Endothelial cell of umbilical vein (primary cell): ENCODE measurements around the gene CNBD2. TPM values are rescaled to one million over a fixed set of nuclear protein-coding genes. Genes with fewer than 3 reads are reported as not detected.

Source experiments
- BruUV-seq: library from RNA; stranded (reverse); fragments of 400-500 nt; replicated peaks from 2 replicates; lab custom pipeline; 2021; lab: Mats Ljungman, UMichigan
- CTCF ChIA-PET: fragments of 300-600, 350-600 bp; sonication (Branson Sonifier 250); formaldehyde crosslinking; loops from one replicate; lab custom pipeline; 2021; ENCODE audit warnings: antibody characterized with exemption, inconsistent platforms; lab: Charles Lee
- POLR2A ChIA-PET: fragments of 300-600, 350-600 bp; sonication (Branson Sonifier 250); formaldehyde crosslinking; loops from one replicate; lab custom pipeline; 2021; ENCODE audit warnings: antibody characterized with exemption, inconsistent platforms; lab: Charles Lee
- DNase-seq: peaks from one replicate; pipeline ENCODE4 v3.0.0-alpha.2; 2011; ENCODE audit warnings: low read depth, low spot score
- FAIRE-seq: peaks from 2 replicates; lab custom pipeline; 2011; peaks lifted over from hg19 to GRCh38; lab: Jason Lieb, UNC
- H2AFZ ChIP-seq: 2 replicates; pipeline ENCODE4 v1.6.0; 2012; ENCODE audit warnings: low read depth, low read length, control low read depth, inconsistent platforms
- H3K27ac ChIP-seq: 2 replicates; pipeline ENCODE4 v1.5.1; 2011; ENCODE audit warnings: low read depth, mild to moderate bottlenecking, control low read depth, low read length, moderate library complexity; ENCODE audit not compliant: insufficient read depth
- H3K27me3 ChIP-seq, 2 experiments: 2 replicates each; pipeline versions ENCODE4 v1.6.0 to v1.6.1; 2011; ENCODE audit warnings: low read length in 2 of 2, mixed read lengths in 1 of 2; ENCODE audit not compliant: control insufficient read depth in 2 of 2, insufficient read depth in 2 of 2
- H3K36me3 ChIP-seq, 2 experiments: 2 replicates in 1 of 2; 3 replicates in 1 of 2; pipeline ENCODE4 v1.5.1; 2011; ENCODE audit warnings: low read length in 2 of 2, mild to moderate bottlenecking in 1 of 2, moderate library complexity in 1 of 2; ENCODE audit not compliant: control insufficient read depth in 2 of 2, insufficient read depth in 2 of 2; ENCODE audit errors: extremely low read depth in 1 of 2
- H3K4me1 ChIP-seq: 3 replicates; pipeline ENCODE4 v1.5.1; 2011; ENCODE audit warnings: mild to moderate bottlenecking, low read length; ENCODE audit not compliant: control insufficient read depth, insufficient read depth; ENCODE audit errors: extremely low read depth
- H3K4me2 ChIP-seq: 2 replicates; pipeline ENCODE4 v1.6.1; 2011; ENCODE audit warnings: low read length, control low read depth, mixed read lengths; ENCODE audit not compliant: insufficient read depth
- H3K4me3 ChIP-seq, 3 experiments: fragments of 200-600 bp in 1 of 3; sonication (generic), shearing (Covaris generic) in 1 of 3; replicated peaks in 1 of 3; 2 replicates each; pipeline ENCODE4 v1.5.1; 2011 to 2016; ENCODE audit warnings: control low read depth in 3 of 3, low read length in 3 of 3, mild to moderate bottlenecking in 2 of 3, inconsistent platforms in 1 of 3, low read depth in 1 of 3, moderate library complexity in 1 of 3; ENCODE audit not compliant: insufficient read depth in 1 of 3
- H3K79me2 ChIP-seq: 2 replicates; pipeline ENCODE4 v1.6.0; 2012; ENCODE audit warnings: low read length, inconsistent platforms; ENCODE audit not compliant: control insufficient read depth, insufficient read depth
- H3K9ac ChIP-seq: replicated peaks from 2 replicates; pipeline ENCODE3; 2011; ENCODE audit warnings: low read length, control low read depth; ENCODE audit not compliant: insufficient read depth; ENCODE audit errors: extremely low read depth
- H3K9me1 ChIP-seq: replicated peaks from 3 replicates; pipeline ENCODE4 v1.6.0; 2011; ENCODE audit warnings: mild to moderate bottlenecking, low read length; ENCODE audit not compliant: control insufficient read depth, insufficient read depth; ENCODE audit errors: extremely low read depth
- H3K9me3 ChIP-seq: replicated peaks from 2 replicates; pipeline ENCODE4 v1.5.1; 2012; ENCODE audit warnings: low read length, inconsistent platforms; ENCODE audit not compliant: control insufficient read depth, insufficient read depth
- H4K20me1 ChIP-seq: replicated peaks from 2 replicates; pipeline ENCODE3; 2011; ENCODE audit warnings: mild to moderate bottlenecking, low read length; ENCODE audit not compliant: control insufficient read depth, insufficient read depth; ENCODE audit errors: extremely low read depth
- CTCF ChIP-seq, 2 donors: IDR thresholded peaks; 1 replicate in 1 of 2; 2 replicates in 1 of 2; pipeline ENCODE4 v1.5.1; 2011; ENCODE audit warnings: low read length in 2 of 2, mild to moderate bottlenecking in 2 of 2, moderate library complexity in 2 of 2, control low read depth in 1 of 2, inconsistent platforms in 1 of 2, low read depth in 1 of 2; ENCODE audit not compliant: insufficient read depth in 1 of 2; ENCODE audit errors: extremely low read depth in 1 of 2
- EZH2 ChIP-seq: IDR thresholded peaks from 2 replicates; pipeline ENCODE4 v1.6.1; 2012; ENCODE audit warnings: borderline replicate concordance, low read depth, mild to moderate bottlenecking, moderate library complexity, low read length, inconsistent platforms; ENCODE audit not compliant: severe bottlenecking
- FOS ChIP-seq: IDR thresholded peaks from 2 replicates; pipeline ENCODE4 v1.6.1; 2011; ENCODE audit warnings: mild to moderate bottlenecking, low read length, moderate library complexity, borderline replicate concordance; ENCODE audit not compliant: insufficient read depth
- GATA2 ChIP-seq: IDR thresholded peaks from 2 replicates; pipeline ENCODE4 v1.7.0; 2011; ENCODE audit warnings: low read depth, mild to moderate bottlenecking, moderate library complexity, mixed read lengths, low read length; ENCODE audit not compliant: insufficient read length, insufficient read depth
- JUN ChIP-seq: IDR thresholded peaks from 2 replicates; pipeline ENCODE4 v1.6.1; 2011; ENCODE audit warnings: borderline replicate concordance, low read depth; ENCODE audit not compliant: insufficient read length, insufficient read depth
- MAX ChIP-seq: IDR thresholded peaks from 2 replicates; pipeline ENCODE4 v1.6.1; 2011; ENCODE audit not compliant: insufficient read depth, insufficient read length
- MYC ChIP-seq: IDR thresholded peaks from one replicate; pipeline ENCODE4 v1.6.1; 2011; ENCODE audit warnings: mild to moderate bottlenecking, low read depth, low read length
- POLR2A ChIP-seq: IDR thresholded peaks from 2 replicates; pipeline ENCODE4 v1.6.1; 2012; ENCODE audit warnings: low read depth, mild to moderate bottlenecking, control low read depth, low read length
- POLR2AphosphoS5 ChIP-seq: IDR thresholded peaks from 2 replicates; pipeline ENCODE4 v1.6.1; 2012; ENCODE audit warnings: low read depth, mild to moderate bottlenecking, control low read depth, low read length, moderate library complexity; ENCODE audit not compliant: insufficient read depth
- dilution Hi-C: fragments of 300-500 bp; cut with MboI; formaldehyde crosslinking; loops from one replicate; pipeline ENCODE4 v1.15.0; 2019; ENCODE audit warnings: low sequenced_read_pairs; ENCODE audit not compliant: extremely low pct_ligation_motif_present
- intact Hi-C: fragments of 100-400 bp; cut with micrococcal nuclease; formaldehyde crosslinking; loops from one replicate; pipeline ENCODE4 v1.10.0; 2022
- polyA plus RNA-seq, 4 experiments: library from polyadenylated mRNA; depleted of rRNA in 3 of 4; stranded (reverse) in 3 of 4; unstranded in 1 of 4; fragments of >200 nt; gene quantifications; 2 replicates each; pipeline versions ENCODE4 v1.2.1 to v1.2.3, GENCODE V29; 2011 to 2012; ENCODE audit warnings: missing spikeins in 1 of 4
- total RNA-seq: library from RNA; stranded (reverse); gene quantifications from 2 replicates; pipeline ENCODE4 v1.2.3, GENCODE V29; 2021

CNBD2 gene
- total and polyA plus RNA-seq, 2 donors (not counting 3 experiments of a cell fraction or from before 2014, with no cell fraction given), result 4.9 to 7.5 TPM

GRCh38 chr20:35974256-35974655 lies 5.9 kb downstream of the CNBD2 start:
- H3K4me2 ChIP-seq, result no peak overlapping the region
- no peaks in the 10 kb centered on the region for H3K9me1 ChIP-seq
- H3K27me3 ChIP-seq, result no peaks in the 10 kb centered on the region
- H2AFZ ChIP-seq, result no peak overlapping the region
- CTCF ChIA-PET, result interaction anchor here (0.7 to 1.6 kb wide), 4 partner anchors 11 to 164 kb away, joined by 3 read pairs; partner anchors contain the start of gene SCAND1
- no TSS peak for BruUV-seq
- intact Hi-C loops (no loop called here), dilution Hi-C loops (no loop called here)
- H3K9me3 ChIP-seq, result no peaks in the 10 kb centered on the region
- POLR2A ChIA-PET, result no interaction called here
- no peak for FAIRE-seq
- no peaks in the 10 kb centered on the region for H3K4me1 ChIP-seq
- DNase-seq, result no peak
- H3K79me2 ChIP-seq, result no peaks in the 10 kb centered on the region
- H3K9ac ChIP-seq, result no peak overlapping the region
- no peak overlapping the region for H3K4me3 ChIP-seq
- TF ChIP-seq GATA2, result no peak
- TF ChIP-seq FOS, result no peak
- TF ChIP-seq POLR2AphosphoS5, result no peak
- no peak for TF ChIP-seq MYC
- TF ChIP-seq JUN, result no peak
- TF ChIP-seq EZH2, result no peak
- no peak for TF ChIP-seq POLR2A
- no peak for TF ChIP-seq CTCF (IDR thresholded peaks at IDR 0.05; ENCODE audit: extremely low read depth in 1 of 2, insufficient read depth in 1 of 2, low read depth in 1 of 2, low read length in 2 of 2)
- no peak for TF ChIP-seq MAX
- H4K20me1 ChIP-seq, result no peaks in the 10 kb centered on the region
- H3K36me3 ChIP-seq, result no peaks in the 10 kb centered on the region
- no peak overlapping the region for H3K27ac ChIP-seq
